Hippocampal formation (tissue), 2 donors: Measurements from ENCODE around the gene B3GNT3.

Experiments used
- DNase-seq, 2 donors: peaks; one replicate each; lab custom pipeline; 2025; lab: John Stamatoyannopoulos, UW

The B3GNT3 gene

DNA sequence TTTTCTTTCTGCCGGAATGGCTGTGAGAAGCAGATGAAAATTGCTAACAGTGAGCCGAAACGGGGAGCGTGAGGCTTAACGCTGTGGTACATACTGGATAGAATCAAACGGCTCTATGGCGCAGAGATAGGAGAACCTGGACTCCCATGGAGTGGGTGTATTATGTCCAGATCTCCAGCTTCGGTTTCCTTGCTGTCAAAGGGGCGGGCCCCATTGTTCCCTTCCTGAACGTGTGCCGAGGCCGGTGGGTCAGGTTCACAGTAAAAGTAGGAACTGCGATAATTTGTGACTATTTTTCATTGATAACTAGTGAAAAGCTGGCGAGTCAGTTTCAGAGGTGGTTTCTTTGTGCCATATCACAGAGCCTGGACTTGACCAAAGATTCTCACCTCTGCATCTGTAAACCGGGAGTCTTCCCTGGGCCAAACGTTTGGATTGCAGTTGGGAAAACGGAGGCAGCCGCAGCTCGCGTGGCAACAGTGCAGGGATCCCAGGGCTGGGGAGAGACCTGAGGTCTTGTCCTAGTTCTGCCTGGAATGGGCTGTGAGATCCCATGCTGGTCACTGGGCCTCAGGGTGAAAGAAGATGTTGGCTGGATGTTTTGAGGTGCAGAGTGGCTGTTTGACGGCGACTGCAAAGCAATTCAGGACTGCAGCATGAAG is 65.5 kb downstream of the B3GNT3 start:
- no peak for DNase-seq

DNA sequence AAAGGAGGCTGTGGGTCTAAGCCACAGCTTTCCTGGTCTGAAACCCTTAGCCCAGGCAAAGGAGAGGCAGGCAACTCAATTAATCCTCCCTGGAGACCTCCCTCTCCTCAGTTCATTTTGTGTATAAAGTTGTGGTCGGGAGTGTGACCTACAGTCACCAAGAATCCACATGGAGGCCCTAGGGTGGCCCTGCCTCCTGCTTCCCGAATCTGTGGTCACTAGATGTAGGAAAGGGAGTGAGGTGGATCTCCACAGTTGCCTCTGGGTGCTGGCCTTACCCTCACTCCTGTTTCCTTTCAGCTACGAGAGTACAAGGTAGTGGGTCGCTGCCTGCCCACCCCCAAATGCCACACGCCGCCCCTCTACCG is 66.0 kb downstream of the B3GNT3 start:
- DNase-seq: no peak

DNA sequence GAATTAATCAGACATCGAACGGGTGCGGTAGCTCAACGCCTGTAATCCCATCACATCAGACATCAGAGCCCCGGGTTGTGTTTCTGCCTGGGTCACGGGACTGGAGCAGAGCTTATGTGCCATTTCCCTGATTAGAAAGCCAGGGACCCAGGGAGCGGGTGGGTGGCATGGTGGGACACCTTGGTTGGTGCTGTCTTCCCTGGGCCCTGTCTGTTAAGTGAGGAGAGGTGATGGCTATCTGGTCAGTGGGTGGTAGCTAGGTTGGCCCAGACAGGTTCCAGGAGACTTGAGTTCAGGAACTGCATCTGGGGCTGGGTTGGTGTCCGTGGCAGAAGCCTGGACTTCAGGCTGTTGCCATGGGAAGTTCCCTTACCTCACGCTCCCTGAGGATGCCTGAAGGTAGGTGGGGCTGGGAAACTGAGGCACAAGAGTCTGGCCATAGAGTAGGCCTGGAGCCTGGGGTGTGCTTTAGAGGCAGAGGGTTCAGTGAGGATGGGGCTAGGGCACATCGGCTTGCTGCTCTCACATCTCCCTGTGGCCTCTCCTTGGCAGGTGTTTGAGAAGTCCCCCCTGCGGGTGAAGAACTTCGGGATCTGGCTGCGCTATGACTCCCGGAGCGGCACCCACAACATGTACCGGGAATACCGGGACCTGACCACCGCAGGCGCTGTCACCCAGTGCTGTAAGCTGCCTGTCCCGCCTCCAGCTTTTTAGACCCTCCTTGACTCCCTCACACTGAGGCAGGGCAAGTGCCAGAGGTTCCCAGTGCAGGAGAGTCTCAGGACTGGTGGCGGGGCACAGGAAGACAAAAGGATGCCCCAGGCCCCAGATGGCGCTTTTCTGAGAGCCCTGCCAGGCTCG is 66.8 kb downstream of the B3GNT3 start:
- no peak for DNase-seq

DNA sequence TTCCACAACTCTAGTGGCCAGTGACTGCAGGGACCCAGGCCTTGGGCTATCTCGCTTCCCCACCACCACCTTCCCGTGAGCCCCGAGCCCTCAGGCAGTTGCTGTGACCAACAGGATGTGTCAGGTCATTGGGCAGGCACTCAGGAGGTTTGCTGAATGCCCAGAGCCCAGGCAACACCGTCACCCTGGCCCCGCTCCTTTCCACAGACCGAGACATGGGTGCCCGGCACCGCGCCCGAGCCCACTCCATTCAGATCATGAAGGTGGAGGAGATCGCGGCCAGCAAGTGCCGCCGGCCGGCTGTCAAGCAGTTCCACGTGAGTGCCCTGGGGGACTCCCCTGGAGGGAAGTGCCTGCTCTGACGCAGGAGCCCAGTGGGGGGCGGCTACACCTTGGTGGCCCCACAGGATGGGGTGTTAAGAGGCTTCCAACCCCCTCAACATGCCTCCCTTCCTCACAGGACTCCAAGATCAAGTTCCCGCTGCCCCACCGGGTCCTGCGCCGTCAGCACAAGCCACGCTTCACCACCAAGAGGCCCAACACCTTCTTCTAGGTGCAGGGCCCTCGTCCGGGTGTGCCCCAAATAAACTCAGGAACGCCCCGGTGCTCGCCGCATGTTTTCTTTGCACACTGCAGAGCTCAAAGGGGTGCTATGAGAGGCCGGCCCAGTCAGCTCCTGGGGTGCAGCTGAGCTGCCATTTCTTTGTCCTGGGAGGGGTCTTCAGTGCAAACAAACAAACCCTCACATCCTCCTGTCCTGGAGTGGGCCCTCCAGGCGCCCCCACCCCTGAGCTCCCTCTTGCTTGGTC is 68.0 kb downstream of the B3GNT3 start:
- DNase-seq: no peak
